ENCODE measurements around the gene ATP5IF1. TPM values are rescaled to one million over a fixed set of nuclear protein-coding genes. Genes with fewer than 3 reads are reported as not detected.
A peak's percentile ranks its signal among the peaks of the same experiment; 100 is the strongest.

Gene ATP5IF1
- total and polyA plus RNA-seq, 9 of the 15 experiments (the other 6 are each of a cell fraction or from before 2014, with no cell fraction given), result 292 to 1,422 (median 388) TPM

- TF ChIP-seq NONO (IDR thresholded peaks at IDR 0.05; ENCODE audit: low read depth in 2 of 2, low read length in 1 of 2), result no peak
- TF ChIP-seq ZNF561 (CRISPR knock-in tag; conservative IDR thresholded peaks at IDR 0.05), result no peak
- TF ChIP-seq CSDE1 (IDR thresholded peaks at IDR 0.05), result no peak
- peak; percentile 66 for TF ChIP-seq POLR2H (tag; IDR thresholded peaks at IDR 0.05; ENCODE audit: low read depth)
- peak; percentile 100 for TF ChIP-seq CEBPG (CRISPR knock-in tag; IDR thresholded peaks at IDR 0.05)
- TF ChIP-seq CEBPG (tag; conservative IDR thresholded peaks at IDR 0.05 in 1 of 2, IDR thresholded peaks at IDR 0.05 in 1 of 2), result peak; percentile 98
- TF ChIP-seq ZC3H4 (CRISPR knock-in tag; IDR thresholded peaks at IDR 0.05; ENCODE audit: borderline replicate concordance), result no peak
- TF ChIP-seq ILK (tag; IDR thresholded peaks at IDR 0.05; ENCODE audit: borderline replicate concordance, low read depth), result no peak
- TF ChIP-seq PTRF (tag; IDR thresholded peaks at IDR 0.05), result no peak
- TF ChIP-seq MYC (IDR thresholded peaks at IDR 0.05; ENCODE audit: low read depth, low read length), result peak; percentile 60; the same call in 1 of the 2 replicates
- TF ChIP-seq MYC (CRISPR knock-in tag; IDR thresholded peaks at IDR 0.05; ENCODE audit: borderline replicate concordance, low read depth), result no peak
- TF ChIP-seq MBD1 (CRISPR knock-in tag; IDR thresholded peaks at IDR 0.05), result no peak
- no peak for TF ChIP-seq PCBP2 (IDR thresholded peaks at IDR 0.05; ENCODE audit: low read depth, low read length, poor library complexity, severe bottlenecking)
- TF ChIP-seq FOXP4 (CRISPR knock-in tag; IDR thresholded peaks at IDR 0.05; ENCODE audit: borderline replicate concordance), result peak; percentile 33; the same call in 1 of the 2 replicates
- TF ChIP-seq NR2F6 (CRISPR knock-in tag; IDR thresholded peaks at IDR 0.05), result 0 out of 2 replicates have a peak, but pooled peaks have one; percentile 21
- TF ChIP-seq THAP12 (CRISPR knock-in tag; IDR thresholded peaks at IDR 0.05), result no peak
- peak; percentile 60; the same call in 1 of the 2 replicates for TF ChIP-seq MTA3 (IDR thresholded peaks at IDR 0.05; ENCODE audit: borderline replicate concordance)
- 0 out of 2 replicates have a peak, but pooled peaks have one; percentile 14 for TF ChIP-seq ZNF354B (CRISPR knock-in tag; IDR thresholded peaks at IDR 0.05)
- TF ChIP-seq ATF2 (CRISPR knock-in tag; IDR thresholded peaks at IDR 0.05), result no peak
These were observed 13.3 kb downstream of the ATP5IF1 start (continued) for GRCh38 chr1:28249013-28249865.

Data from K562 (cell line).